A673 (cell line): ENCODE results near the gene GIPC2. TPM values are rescaled to one million over a fixed set of nuclear protein-coding genes. Genes with fewer than 3 reads are reported as not detected.

Experiments
- BruUV-seq: library from RNA; stranded (reverse); fragments of 400-500 nt; replicated peaks from 2 replicates; lab custom pipeline; 2021; lab: Mats Ljungman, UMichigan
- CTCF ChIA-PET: fragments of 300-600 bp; sonication (Branson Sonifier 250); formaldehyde crosslinking; loops from one replicate; lab custom pipeline; 2022; ENCODE audit warnings: antibody characterized with exemption; lab: Charles Lee
- POLR2A ChIA-PET: fragments of 300-600 bp; sonication (Branson Sonifier 250); formaldehyde crosslinking; loops from one replicate; lab custom pipeline; 2022; ENCODE audit warnings: antibody characterized with exemption; ENCODE audit not compliant: low non-redundant PET; lab: Charles Lee
- DNase-seq: peaks from one replicate; pipeline ENCODE4 v3.0.0-alpha.2; 2015; ENCODE audit warnings: low spot score
- H3K27ac ChIP-seq: fragments of 200-600 bp; sonication (generic); 2 replicates; pipeline ENCODE4 v1.5.1; 2016; ENCODE audit warnings: mixed run types, low read depth, mild to moderate bottlenecking, mixed read lengths, antibody characterized with exemption, low read length; ENCODE audit not compliant: poor library complexity, severe bottlenecking
- H3K27me3 ChIP-seq: fragments of 200-600 bp; sonication (generic); replicated peaks from 2 replicates; pipeline ENCODE4 v1.6.1; 2017; ENCODE audit warnings: mixed run types, low read depth, mild to moderate bottlenecking, mixed read lengths, antibody characterized with exemption, low read length; ENCODE audit not compliant: insufficient read depth, poor library complexity
- H3K36me3 ChIP-seq: fragments of 200-600 bp; sonication (generic); 2 replicates; pipeline ENCODE4 v1.6.1; 2016; ENCODE audit warnings: mixed run types, mild to moderate bottlenecking, mixed read lengths, antibody characterized with exemption, low read length; ENCODE audit not compliant: insufficient read depth, poor library complexity, severe bottlenecking
- H3K4me1 ChIP-seq: fragments of 200-600 bp; sonication (generic); 2 replicates; pipeline ENCODE4 v1.6.1; 2017; ENCODE audit warnings: mixed run types, mild to moderate bottlenecking, mixed read lengths, antibody characterized with exemption, low read length; ENCODE audit not compliant: insufficient read depth, poor library complexity, severe bottlenecking
- H3K4me3 ChIP-seq: fragments of 200-600 bp; sonication (generic); 2 replicates; pipeline ENCODE4 v1.5.1; 2016; ENCODE audit warnings: low read depth, mixed run types, mild to moderate bottlenecking, mixed read lengths, low read length; ENCODE audit not compliant: poor library complexity, severe bottlenecking
- H3K9me3 ChIP-seq: fragments of 200-600 bp; sonication (generic); 2 replicates; pipeline ENCODE4 v1.6.1; 2016; ENCODE audit warnings: mixed run types, low read depth, mild to moderate bottlenecking, mixed read lengths, antibody characterized with exemption, low read length; ENCODE audit not compliant: poor library complexity, severe bottlenecking
- CTCF ChIP-seq: fragments of 300-800, 200-600 bp; sonication (generic); conservative IDR thresholded peaks from 2 replicates; pipeline ENCODE4 v1.5.1; 2017; ENCODE audit warnings: low read depth, mild to moderate bottlenecking, antibody characterized with exemption, low read length, moderate library complexity, mixed read lengths
- EZH2 ChIP-seq: fragments of 200-600 bp; sonication (generic); IDR thresholded peaks from 2 replicates; pipeline ENCODE4 v1.6.1; 2017; ENCODE audit warnings: borderline replicate concordance, low read depth, mild to moderate bottlenecking, mixed read lengths, antibody characterized with exemption, low read length; ENCODE audit not compliant: poor library complexity, severe bottlenecking
- intact Hi-C: fragments of 100-400 bp; cut with micrococcal nuclease; formaldehyde crosslinking; loops from one replicate; pipeline ENCODE4 v1.10.0; 2022; ENCODE audit not compliant: unreplicated experiment
- total RNA-seq: library from RNA; stranded (reverse); gene quantifications from 2 replicates; pipeline ENCODE4 v1.2.3, GENCODE V29; 2021

The GIPC2 gene
- total RNA-seq, 1 experiment from 2014 or later = not detected

GRCh38 chr1:78177708-78178270, 132.0 kb downstream of the GIPC2 start:
- Histone ChIP-seq H3K27me3 (no peaks in the 10 kb centered on the region), H3K4me1 (no peaks in the 10 kb centered on the region), H3K36me3 (no peaks in the 10 kb centered on the region), H3K4me3 (no peak overlapping the region), H3K27ac (no peak overlapping the region), H3K9me3 (no peaks in the 10 kb centered on the region)
- ChIA-PET POLR2A (no interaction called here), CTCF (interaction anchor here (0.5 kb wide), 1 partner anchor 11 kb away, joined by 3 read pairs; no protein-coding TSS in a partner anchor)
- DNase-seq = no peak
- TF ChIP-seq EZH2 = no peak
- no peak for TF ChIP-seq CTCF
- intact Hi-C loops = no loop called here
- BruUV-seq = no TSS peak

- POLR2A ChIA-PET = no interaction called here
- H3K36me3 ChIP-seq = no peaks in the 10 kb centered on the region
- intact Hi-C loops = no loop called here
- H3K9me3 ChIP-seq = no peaks in the 10 kb centered on the region
- H3K27me3 ChIP-seq = no peaks in the 10 kb centered on the region
- DNase-seq = no peak
- H3K4me3 ChIP-seq = no peak overlapping the region
- CTCF ChIA-PET = no interaction called here
- TF ChIP-seq EZH2 = no peak
- TF ChIP-seq CTCF = no peak
- H3K27ac ChIP-seq = no peak overlapping the region
- BruUV-seq = no TSS peak
- no peaks in the 10 kb centered on the region for H3K4me1 ChIP-seq
Measured at GRCh38 chr1:78178816-78179215, 133.1 kb downstream of the GIPC2 start.

DNA sequence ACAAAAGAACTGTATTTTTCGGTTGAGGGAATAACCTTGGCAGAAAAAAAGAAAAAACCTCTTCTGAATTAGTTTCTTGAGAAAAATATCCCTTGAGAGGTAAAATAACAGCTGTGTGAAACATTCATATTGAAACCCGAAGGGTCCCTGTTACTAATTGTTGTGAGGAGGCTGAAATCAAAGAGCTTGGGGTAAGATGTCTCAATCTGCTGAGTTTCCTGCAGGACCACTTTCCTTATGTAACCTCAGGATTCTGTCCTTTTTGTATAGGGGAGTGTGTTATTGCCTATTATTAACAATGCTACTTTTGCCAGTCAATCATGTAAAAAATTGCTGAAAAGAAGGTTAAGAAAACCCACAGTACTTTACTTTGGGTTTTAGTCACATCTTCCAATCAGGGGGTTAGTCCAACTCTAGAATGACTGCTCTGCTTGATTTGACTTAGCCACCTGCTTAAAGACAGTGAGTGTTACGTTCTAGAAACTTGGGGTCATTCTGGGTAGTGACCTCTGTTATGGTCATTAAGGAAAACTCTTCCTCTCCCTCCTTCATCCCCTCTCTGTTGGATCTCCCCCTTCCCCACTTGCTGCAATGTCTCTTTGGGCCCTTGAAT, 138.8 kb downstream of the GIPC2 start:
- no TSS peak for BruUV-seq

More for the DNA sequence above, 138.8 kb downstream of the GIPC2 start:
- H3K9me3 ChIP-seq = no peaks in the 10 kb centered on the region
- H3K36me3 ChIP-seq = no peaks in the 10 kb centered on the region
- POLR2A ChIA-PET = no interaction called here
- H3K27me3 ChIP-seq = no peaks in the 10 kb centered on the region
- no peak for DNase-seq
- H3K4me3 ChIP-seq = no peak overlapping the region
- H3K4me1 ChIP-seq = no peaks in the 10 kb centered on the region
- H3K27ac ChIP-seq = no peak overlapping the region
- TF ChIP-seq EZH2 (no peak), CTCF (no peak)
- CTCF ChIA-PET = no interaction called here
- intact Hi-C loops = no loop called here

Other genes starting within 250 kb of the GIPC2 start
- 0.45 and 0.70 TPM in 2 replicates for gene NEXN, start 157.3 kb upstream of the GIPC2 start, total RNA-seq
- gene FUBP1, start 66.9 kb upstream of the GIPC2 start, total RNA-seq = 195 and 213 TPM in 2 replicates
- gene DNAJB4, start 41.0 kb upstream of the GIPC2 start, total RNA-seq = 28.3 and 34.5 TPM in 2 replicates